Mesothelial cell of epicardium (in vitro differentiated cells): ENCODE results near the gene ZBTB44. TPM values are rescaled to one million over a fixed set of nuclear protein-coding genes. Genes with fewer than 3 reads are reported as not detected.

Source experiments
- DNase-seq, 2 experiments: peaks; one replicate each; pipeline ENCODE4 v3.0.0; 2021; ENCODE audit warnings: low spot score in 2 of 2; ENCODE audit not compliant: unreplicated experiment in 2 of 2
- H3K27ac Mint-ChIP-seq: 2 replicates; pipeline ENCODE4 v1.8.0; 2021; ENCODE audit warnings: mixed read lengths
- H3K27me3 Mint-ChIP-seq: 2 replicates; pipeline ENCODE4 v1.8.0; 2021; ENCODE audit warnings: low read depth, mixed read lengths
- H3K36me3 Mint-ChIP-seq: 2 replicates; pipeline ENCODE4 v1.8.0; 2021; ENCODE audit warnings: mixed read lengths
- H3K4me1 Mint-ChIP-seq: 2 replicates; pipeline ENCODE4 v1.8.0; 2021; ENCODE audit warnings: mixed read lengths
- H3K4me3 Mint-ChIP-seq: 2 replicates; pipeline ENCODE4 v1.8.0; 2021; ENCODE audit warnings: mild to moderate bottlenecking, moderate library complexity, mixed read lengths
- H3K9me3 Mint-ChIP-seq: 2 replicates; pipeline ENCODE4 v1.8.0; 2021; ENCODE audit warnings: mixed read lengths
- CTCF ChIP-seq: fragments of 200-600 bp; sonication (generic); IDR thresholded peaks from one replicate; pipeline ENCODE4 v1.5.0; 2021; ENCODE audit warnings: antibody characterized with exemption; ENCODE audit not compliant: unreplicated experiment
- total RNA-seq: library from RNA; stranded (reverse); gene quantifications from 3 replicates; pipeline ENCODE4 v1.2.1, GENCODE V29; 2021

Gene ZBTB44
- total RNA-seq, 1 donor from 2014 or later, result 58.8 TPM

- Mint-ChIP-seq H3K4me1 (no peaks in the 10 kb centered on the region), H3K36me3 (peaks cover 16% of the 10 kb centered on the region), H3K4me3 (no peak overlapping the region), H3K9me3 (peaks cover 8% of the 10 kb centered on the region), H3K27ac (no peak overlapping the region), H3K27me3 (no peaks in the 10 kb centered on the region)
- TF ChIP-seq CTCF, result no peak
- no peak for DNase-seq
These were observed 42.4 kb downstream of the ZBTB44 start for GRCh38 chr11:130272336-130272735.

- no peak for DNase-seq
- H3K27ac Mint-ChIP-seq, result no peak overlapping the region
- no peaks in the 10 kb centered on the region for H3K4me1 Mint-ChIP-seq
- H3K27me3 Mint-ChIP-seq, result no peaks in the 10 kb centered on the region
- H3K9me3 Mint-ChIP-seq, result no peaks in the 10 kb centered on the region
- peaks cover 17% of the 10 kb centered on the region for H3K36me3 Mint-ChIP-seq
- TF ChIP-seq CTCF, result no peak
- no peak overlapping the region for H3K4me3 Mint-ChIP-seq
These were observed 45.3 kb downstream of the ZBTB44 start for GRCh38 chr11:130269326-130269943.

GRCh38 chr11:130263351-130263750 is 51.4 kb downstream of the ZBTB44 start:
- Mint-ChIP-seq H3K36me3 (peaks cover 34% of the 10 kb centered on the region), H3K27me3 (no peaks in the 10 kb centered on the region), H3K27ac (no peak overlapping the region), H3K4me3 (no peak overlapping the region), H3K4me1 (no peaks in the 10 kb centered on the region), H3K9me3 (peaks cover 7% of the 10 kb centered on the region)
- TF ChIP-seq CTCF, result no peak
- no peak for DNase-seq

GRCh38 chr11:130262424-130262823 is 52.3 kb downstream of the ZBTB44 start:
- Mint-ChIP-seq H3K36me3 (peaks cover 43% of the 10 kb centered on the region), H3K4me3 (no peak overlapping the region), H3K4me1 (no peaks in the 10 kb centered on the region), H3K27me3 (no peaks in the 10 kb centered on the region), H3K9me3 (peaks cover 16% of the 10 kb centered on the region), H3K27ac (no peak overlapping the region)
- no peak for TF ChIP-seq CTCF
- no peak for DNase-seq

- DNase-seq, result no peak
- Mint-ChIP-seq H3K4me3 (no peak overlapping the region), H3K36me3 (peaks cover 51% of the 10 kb centered on the region), H3K4me1 (no peaks in the 10 kb centered on the region), H3K27me3 (no peaks in the 10 kb centered on the region), H3K9me3 (peaks cover 23% of the 10 kb centered on the region), H3K27ac (no peak overlapping the region)
- no peak for TF ChIP-seq CTCF
These were observed 53.1 kb downstream of the ZBTB44 start for GRCh38 chr11:130261571-130261970.

GRCh38 chr11:130260742-130261141 is 54.0 kb downstream of the ZBTB44 start:
- DNase-seq, result no peak
- Mint-ChIP-seq H3K9me3 (peaks cover 29% of the 10 kb centered on the region), H3K36me3 (peaks cover 52% of the 10 kb centered on the region), H3K4me1 (no peaks in the 10 kb centered on the region), H3K27ac (no peak overlapping the region), H3K27me3 (no peaks in the 10 kb centered on the region), H3K4me3 (no peak overlapping the region)
- TF ChIP-seq CTCF, result no peak
